ENCODE measurements around the gene LRCH4. TPM values are rescaled to one million over a fixed set of nuclear protein-coding genes. Genes with fewer than 3 reads are reported as not detected.

LRCH4 gene
- total RNA-seq, 1 donor: 21.3 TPM

DNA sequence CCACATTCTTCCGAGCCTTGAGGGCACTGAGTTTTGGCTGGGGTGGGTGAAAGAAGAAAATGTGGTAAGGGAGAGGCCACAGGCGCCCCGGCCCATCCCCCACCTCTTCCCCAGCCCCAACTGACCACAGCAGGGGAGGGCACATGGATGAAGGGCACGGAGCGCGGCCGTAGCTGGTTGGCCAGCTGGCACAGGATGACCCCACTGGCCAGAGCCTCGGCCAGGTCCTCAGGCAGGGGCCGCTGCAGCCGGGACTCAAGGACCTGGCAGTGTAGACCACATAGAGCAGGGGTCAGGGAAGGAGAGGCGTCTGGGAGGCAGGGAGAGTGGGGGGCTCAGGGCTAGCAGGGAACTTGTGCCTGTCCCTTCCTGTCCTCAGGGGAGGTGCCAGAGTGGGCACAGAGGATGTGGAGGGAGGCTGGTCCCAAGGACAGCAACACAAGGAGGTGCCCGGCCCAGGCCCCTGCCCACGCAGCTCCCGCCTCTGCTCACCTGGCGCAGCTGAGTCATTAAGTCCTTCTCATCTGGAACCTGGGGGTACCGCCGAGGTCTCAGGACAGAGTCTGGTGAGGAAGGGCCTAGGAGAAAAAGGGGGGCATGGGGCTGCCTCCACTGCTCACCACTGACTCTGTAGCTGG lies 10.1 kb downstream of the LRCH4 start:
- no peak overlapping the region for H3K4me3 ChIP-seq (ENCODE audit: low read depth, low read length)
- TF ChIP-seq, protein P1, sequence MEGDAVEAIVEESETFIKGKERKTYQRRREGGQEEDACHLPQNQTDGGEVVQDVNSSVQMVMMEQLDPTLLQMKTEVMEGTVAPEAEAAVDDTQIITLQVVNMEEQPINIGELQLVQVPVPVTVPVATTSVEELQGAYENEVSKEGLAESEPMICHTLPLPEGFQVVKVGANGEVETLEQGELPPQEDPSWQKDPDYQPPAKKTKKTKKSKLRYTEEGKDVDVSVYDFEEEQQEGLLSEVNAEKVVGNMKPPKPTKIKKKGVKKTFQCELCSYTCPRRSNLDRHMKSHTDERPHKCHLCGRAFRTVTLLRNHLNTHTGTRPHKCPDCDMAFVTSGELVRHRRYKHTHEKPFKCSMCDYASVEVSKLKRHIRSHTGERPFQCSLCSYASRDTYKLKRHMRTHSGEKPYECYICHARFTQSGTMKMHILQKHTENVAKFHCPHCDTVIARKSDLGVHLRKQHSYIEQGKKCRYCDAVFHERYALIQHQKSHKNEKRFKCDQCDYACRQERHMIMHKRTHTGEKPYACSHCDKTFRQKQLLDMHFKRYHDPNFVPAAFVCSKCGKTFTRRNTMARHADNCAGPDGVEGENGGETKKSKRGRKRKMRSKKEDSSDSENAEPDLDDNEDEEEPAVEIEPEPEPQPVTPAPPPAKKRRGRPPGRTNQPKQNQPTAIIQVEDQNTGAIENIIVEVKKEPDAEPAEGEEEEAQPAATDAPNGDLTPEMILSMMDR (IDR thresholded peaks at IDR 0.05; ENCODE audit: insufficient read depth, low read length): no peak
- DNase-seq (ENCODE audit: low read depth): no peak

DNA sequence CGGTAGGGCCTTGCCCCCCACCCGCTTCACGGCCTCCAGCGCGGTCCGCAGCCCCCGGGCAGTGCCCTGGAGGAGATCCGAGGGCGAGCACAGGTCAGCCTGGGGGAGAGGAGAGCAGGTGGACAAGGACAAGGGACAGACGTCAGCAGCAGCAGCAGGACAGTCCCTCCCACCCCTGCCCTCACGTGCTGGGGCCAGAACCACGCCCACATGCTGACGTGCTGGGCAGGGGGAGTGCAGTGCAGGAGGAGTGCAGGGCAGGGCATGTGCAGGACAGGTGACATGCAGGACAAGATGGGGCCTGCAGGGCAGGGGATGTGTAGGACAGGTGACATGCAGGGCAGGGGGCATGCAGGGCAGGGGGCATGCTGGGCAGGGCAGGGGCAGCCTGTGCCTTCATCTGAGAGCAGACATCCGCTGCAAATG lies 10.7 kb downstream of the LRCH4 start:
- DNase-seq (ENCODE audit: low read depth): no peak
- no peak overlapping the region for H3K4me3 ChIP-seq (ENCODE audit: low read depth, low read length)
- TF ChIP-seq, protein P1 (IDR thresholded peaks at IDR 0.05; ENCODE audit: insufficient read depth, low read length): no peak

DNA sequence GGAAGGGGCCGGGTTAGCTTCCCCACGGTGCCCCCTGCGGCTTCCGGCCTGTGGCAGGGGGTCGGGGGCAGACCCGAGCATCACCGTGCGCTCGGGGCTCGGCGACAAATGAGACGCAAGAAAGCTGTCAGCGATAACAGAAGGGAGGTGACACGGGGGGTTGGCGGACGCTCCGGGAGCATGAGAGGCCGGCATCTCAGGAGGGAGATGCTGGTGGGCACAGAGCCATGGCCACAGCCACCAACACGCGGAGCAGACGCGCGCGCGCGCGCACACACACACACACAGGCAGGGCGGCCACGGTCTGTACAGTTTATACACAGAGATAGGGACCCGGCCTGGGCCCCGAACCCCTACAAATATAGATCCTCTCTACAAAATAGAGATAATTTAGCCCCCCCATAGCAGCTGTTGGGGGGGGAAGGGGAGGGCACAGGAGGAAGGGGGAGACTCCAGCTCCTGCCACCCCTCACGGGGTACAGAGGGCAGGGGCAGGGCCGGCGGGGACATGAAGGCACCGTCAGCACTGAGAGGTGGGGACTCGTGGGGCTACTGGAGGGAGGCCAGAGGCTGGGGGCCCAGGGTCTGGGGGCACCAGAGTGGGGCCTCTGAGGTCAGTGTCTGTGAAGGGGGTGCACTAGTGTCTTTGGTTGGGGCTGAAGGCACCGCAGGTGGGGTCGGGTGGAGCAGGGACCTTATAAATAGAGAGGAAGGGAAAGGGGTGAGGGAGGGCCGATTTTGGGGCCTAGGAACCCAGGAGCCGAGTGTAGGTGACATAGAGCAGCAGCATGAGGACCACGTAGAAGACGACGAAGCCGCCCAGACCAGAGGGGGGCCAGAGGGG lies 11.3 kb downstream of the LRCH4 start:
- TF ChIP-seq, protein P1 (IDR thresholded peaks at IDR 0.05; ENCODE audit: insufficient read depth, low read length): no peak
- H3K4me3 ChIP-seq (ENCODE audit: low read depth, low read length): no peak overlapping the region
- no peak for DNase-seq (ENCODE audit: low read depth)

DNA sequence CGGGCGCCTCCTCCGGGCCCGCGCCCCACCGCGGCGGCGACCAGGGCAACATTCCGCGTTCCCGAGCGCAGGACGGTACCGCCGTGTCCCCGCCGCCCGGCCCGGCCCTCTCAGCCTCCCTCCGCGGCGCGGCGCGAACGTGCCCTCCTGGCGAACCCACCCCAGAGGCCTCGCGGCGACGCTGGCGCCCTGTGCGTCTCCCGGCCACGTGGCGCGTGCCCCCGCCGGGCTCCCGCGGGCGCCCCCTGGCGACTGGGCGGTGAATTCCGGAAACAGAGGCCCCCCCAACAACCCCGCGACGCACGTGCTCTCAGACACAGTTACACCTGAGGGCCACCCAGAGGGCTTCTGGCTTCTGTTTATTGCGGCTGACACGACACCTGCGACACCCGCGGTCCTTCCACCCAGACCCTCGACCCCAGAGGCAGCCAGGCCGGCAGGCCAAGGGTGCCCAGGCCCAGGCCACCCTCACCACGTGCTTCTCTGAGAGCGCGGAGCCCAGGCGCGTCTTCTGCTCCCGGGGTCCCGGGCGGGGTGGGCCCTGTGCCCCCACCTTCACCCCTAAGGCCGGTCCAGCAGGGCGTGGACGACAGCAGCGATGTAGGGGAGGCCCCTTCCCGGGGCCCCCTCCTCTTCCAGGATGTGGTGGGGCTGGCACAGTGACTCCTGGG lies 12.1 kb downstream of the LRCH4 start, which contains the start of gene SAP25:
TSS of gene SAP25 (minus strand) at position 210 of the 671 bp plus-strand sequence. CDS start at position 52, 158 bp downstream.
- TF ChIP-seq, protein P1 (IDR thresholded peaks at IDR 0.05; ENCODE audit: insufficient read depth, low read length): no peak
- H3K4me3 ChIP-seq (ENCODE audit: low read depth, low read length): no peak within 1 kb of the TSS
- DNase-seq (ENCODE audit: low read depth): no peak

DNA sequence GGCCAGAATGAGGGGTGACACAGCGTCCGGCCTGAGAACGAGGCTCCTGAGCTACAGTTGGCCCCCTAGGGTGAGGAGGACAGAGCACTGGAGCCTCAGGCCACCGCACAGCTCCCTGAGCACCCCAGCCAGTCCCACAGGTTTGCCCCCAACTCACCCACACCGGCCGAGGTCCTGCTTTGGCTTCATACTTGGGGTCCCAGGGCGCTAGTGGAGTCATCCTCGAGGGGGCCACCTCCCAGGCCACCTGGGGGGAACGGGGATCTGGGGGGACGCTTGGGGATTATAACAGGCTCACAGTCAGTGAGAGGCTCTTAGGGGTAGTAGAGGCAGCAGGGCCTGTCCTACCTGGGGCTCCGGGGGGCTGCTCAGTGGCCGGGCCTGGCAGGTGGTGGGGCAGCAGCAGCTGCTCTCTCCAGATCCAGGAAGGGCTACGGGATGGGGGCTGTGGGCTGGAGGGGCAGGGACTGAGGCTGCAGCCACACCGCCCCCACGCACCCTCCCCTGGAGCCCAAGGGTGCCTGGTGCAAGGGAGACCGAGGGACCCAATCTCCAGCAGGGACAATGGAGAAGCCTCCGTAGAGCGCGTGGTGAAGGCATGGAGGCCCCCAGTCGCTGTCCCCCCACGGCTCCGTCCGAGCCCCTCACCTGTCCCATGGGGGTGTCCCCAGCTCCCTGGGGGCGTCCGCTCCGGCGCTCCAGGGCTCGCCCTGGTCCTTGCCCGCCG lies 12.8 kb downstream of the LRCH4 start:
- TF ChIP-seq, protein P1 (IDR thresholded peaks at IDR 0.05; ENCODE audit: insufficient read depth, low read length): no peak
- DNase-seq (ENCODE audit: low read depth): no peak
- H3K4me3 ChIP-seq (ENCODE audit: low read depth, low read length): no peak overlapping the region

DNA sequence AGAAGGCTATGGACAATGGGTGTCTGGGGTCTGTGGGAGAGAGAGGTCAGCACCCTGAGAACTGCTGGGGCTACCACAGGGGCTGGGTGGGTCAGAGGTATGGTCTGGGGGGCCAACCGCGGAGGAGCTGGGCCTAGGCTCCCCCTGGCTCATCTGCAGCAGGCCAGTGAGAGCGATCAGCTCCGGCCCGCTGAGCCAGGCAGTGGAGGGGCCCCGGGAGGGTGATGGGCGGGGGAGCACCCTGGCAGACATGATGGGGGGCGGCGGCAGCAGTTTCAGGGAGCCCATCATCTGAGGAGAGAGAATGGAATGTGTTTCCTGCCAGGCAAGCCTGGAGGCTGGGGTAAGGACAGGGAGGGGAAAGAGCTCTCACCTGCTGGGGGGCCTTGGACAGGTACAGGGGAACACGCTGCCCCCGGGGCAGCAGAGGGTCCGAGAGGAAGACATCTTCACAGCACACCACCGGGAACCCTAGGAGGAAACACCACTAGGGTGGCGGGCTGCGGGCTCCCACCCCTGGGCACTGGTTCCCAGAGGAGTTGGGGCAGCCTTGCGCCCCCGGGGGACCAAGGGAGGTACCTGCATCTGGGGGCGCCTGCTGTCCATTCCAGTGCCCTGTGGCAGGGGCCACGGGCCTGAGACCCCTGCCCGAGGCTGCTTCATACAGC lies 13.5 kb downstream of the LRCH4 start:
- DNase-seq (ENCODE audit: low read depth): no peak
- TF ChIP-seq, protein P1 (IDR thresholded peaks at IDR 0.05; ENCODE audit: insufficient read depth, low read length): no peak

More for the DNA sequence above, 13.5 kb downstream of the LRCH4 start:
- no peak overlapping the region for H3K4me3 ChIP-seq (ENCODE audit: low read depth, low read length)

Data from fibroblast of the aortic adventitia (primary cell).